A549 (cell line): ENCODE results near the gene CCDC85A. TPM values are rescaled to one million over a fixed set of nuclear protein-coding genes. Genes with fewer than 3 reads are reported as not detected.

Experiments used
- ATAC-seq, 2 experiments: fragments of 200-7000 bp in 1 of 2; fragments of >200 bp in 1 of 2; cut with Nextera tagmentation in 1 of 2; cut with Tn5 transposase in 1 of 2; 3 replicates each; pipeline versions ENCODE4 v1.8.0 to v1.9.1; 2018 to 2020; ENCODE audit warnings: mild to moderate bottlenecking in 1 of 2, moderate library complexity in 1 of 2
- CTCF ChIA-PET: fragments of 300-600 bp; sonication (Branson Sonifier 250); formaldehyde crosslinking; extraction: SDS; loops from one replicate; lab custom pipeline; 2021; ENCODE audit warnings: antibody characterized with exemption, inconsistent platforms; lab: Yijun Ruan, JAX
- POLR2A ChIA-PET: fragments of 350-600 bp; formaldehyde crosslinking; extraction: SDS; loops from one replicate; lab custom pipeline; 2021; ENCODE audit warnings: antibody characterized with exemption, inconsistent platforms; lab: Yijun Ruan, JAX
- DNase-seq, 2 experiments: peaks; one replicate each; pipeline versions ENCODE4 v3.0.0 to v3.0.0-alpha.2; 2011 to 2016; ENCODE audit warnings: low read depth in 1 of 2, low spot score in 1 of 2
- FAIRE-seq: peaks from 2 replicates; lab custom pipeline; 2011; peaks lifted over from hg19 to GRCh38; lab: Jason Lieb, UNC
- H3K27ac ChIP-seq, 2 experiments: fragments of >200 bp; sonication (Bioruptor Twin); formaldehyde crosslinking; 3 replicates each; pipeline ENCODE4 v1.5.1; 2016 to 2017
- H3K4me1 ChIP-seq: fragments of >200 bp; sonication (Bioruptor Twin); formaldehyde crosslinking; 3 replicates; pipeline ENCODE4 v1.6.1; 2016
- H3K4me2 ChIP-seq: fragments of >200 bp; sonication (Bioruptor Twin); formaldehyde crosslinking; 3 replicates; pipeline ENCODE4 v1.6.1; 2016
- H3K4me3 ChIP-seq: fragments of >200 bp; sonication (Bioruptor Twin); formaldehyde crosslinking; 3 replicates; pipeline ENCODE4 v1.5.1; 2016
- H3K9me3 ChIP-seq: fragments of >200 bp; sonication (Bioruptor Twin); formaldehyde crosslinking; 3 replicates; pipeline ENCODE4 v1.6.1; 2016
- EHF ChIP-seq: fragments of 250-450 bp; sonication (Bioruptor Pico); IDR thresholded peaks from 2 replicates; pipeline ENCODE4 v1.5.0; 2020; ENCODE audit warnings: mild to moderate bottlenecking
- EHMT2 ChIP-seq: fragments of 200-600 bp; sonication (generic); IDR thresholded peaks from 2 replicates; pipeline ENCODE4 v1.6.1; 2016; ENCODE audit warnings: antibody characterized with exemption, low read depth, mild to moderate bottlenecking, moderate library complexity
- HMGXB4 ChIP-seq: fragments of 250-450 bp; sonication (Bioruptor Pico); IDR thresholded peaks from 2 replicates; pipeline ENCODE4 v1.5.0; 2021; ENCODE audit warnings: mild to moderate bottlenecking, moderate library complexity, borderline replicate concordance
- HOXB13 ChIP-seq: fragments of 250-450 bp; sonication (Bioruptor Pico); IDR thresholded peaks from 2 replicates; pipeline ENCODE4 v1.5.0; 2020; ENCODE audit warnings: low read depth, mild to moderate bottlenecking, moderate library complexity
- MAFK ChIP-seq: fragments of 450-650 bp; IDR thresholded peaks from 2 replicates; pipeline ENCODE4 v1.6.1; 2014; ENCODE audit not compliant: partially characterized antibody
- NFE2L2 ChIP-seq: fragments of 150-350 bp; conservative IDR thresholded peaks from 2 replicates; pipeline ENCODE4 v1.6.1; 2014; ENCODE audit warnings: low read length
- POLR2A ChIP-seq: IDR thresholded peaks from 2 replicates; pipeline ENCODE4 v1.6.1; 2012; ENCODE audit warnings: mild to moderate bottlenecking, low read length
- RCOR1 ChIP-seq: fragments of 150-350 bp; IDR thresholded peaks from 2 replicates; pipeline ENCODE4 v1.6.1; 2014; ENCODE audit warnings: antibody characterized with exemption, low read length, low read depth
- REST ChIP-seq: fragments of 200-600 bp; sonication (generic); IDR thresholded peaks from 2 replicates; pipeline ENCODE4 v1.6.1; 2016; ENCODE audit warnings: antibody characterized with exemption, mild to moderate bottlenecking, moderate library complexity
- RNF2 ChIP-seq: fragments of 200-600 bp; sonication (generic); IDR thresholded peaks from 2 replicates; pipeline ENCODE4 v1.6.1; 2016; ENCODE audit warnings: low read depth, mild to moderate bottlenecking, antibody characterized with exemption, moderate library complexity, borderline replicate concordance
- SMC3 ChIP-seq: fragments of >200 bp; sonication (Bioruptor Twin); formaldehyde crosslinking; IDR thresholded peaks from 3 replicates; pipeline ENCODE4 v1.6.1; 2018; ENCODE audit warnings: inconsistent platforms
- WGBS: methylation state at CpG from one replicate; pipeline ENCODE4 v1.1.6; 2017; ENCODE audit errors: missing lambda C conversion rate; 5-methylcytosine and 5-hydroxymethylcytosine counted together
- polyA plus RNA-seq, 4 experiments: library from polyadenylated mRNA; depleted of rRNA in 3 of 4; stranded (reverse); fragments of >200 nt; fragmentation: RNase III in 1 of 4; extraction: RNeasy Plus Mini Kit Qiagen cat#74134 plus additional on column Dnase treatment in 1 of 4; gene quantifications; 2 replicates in 3 of 4; 3 replicates in 1 of 4; pipeline ENCODE4 v1.2.3, GENCODE V29; 2011 to 2017
- TF ChIP-seq, protein P1 (sequence below): fragments of >200 bp; sonication (Bioruptor Twin); formaldehyde crosslinking; IDR thresholded peaks from 3 replicates; pipeline ENCODE4 v1.5.1; 2016
- TF ChIP-seq, protein P2 (sequence below): IDR thresholded peaks from 2 replicates; pipeline ENCODE4 v1.6.1; 2012; ENCODE audit warnings: low read depth, borderline replicate concordance
- TF ChIP-seq, protein P3 (sequence below): fragments of 250-450 bp; sonication (Bioruptor Pico); IDR thresholded peaks from 2 replicates; pipeline ENCODE4 v1.5.0; 2020; ENCODE audit warnings: low read depth, mild to moderate bottlenecking, moderate library complexity
- TF ChIP-seq, protein P4 (sequence below): fragments of 450-650 bp; IDR thresholded peaks from 2 replicates; pipeline ENCODE4 v1.6.1; 2014; ENCODE audit warnings: antibody characterized with exemption

CCDC85A gene
- polyA plus RNA-seq, 2 of the 4 experiments (the other 2 are of a cell fraction): 0.05 to 0.30 TPM

GRCh38 chr2:56386657-56387056 is 202.9 kb downstream of the CCDC85A start:
- TF ChIP-seq HMGXB4 (CRISPR knock-in tag): no peak
- no peak for TF ChIP-seq RCOR1
- TF ChIP-seq MAFK: no peak
- TF ChIP-seq NFE2L2: no peak
- no peak for TF ChIP-seq RNF2
- no peak for TF ChIP-seq EHMT2
- TF ChIP-seq, protein P1, sequence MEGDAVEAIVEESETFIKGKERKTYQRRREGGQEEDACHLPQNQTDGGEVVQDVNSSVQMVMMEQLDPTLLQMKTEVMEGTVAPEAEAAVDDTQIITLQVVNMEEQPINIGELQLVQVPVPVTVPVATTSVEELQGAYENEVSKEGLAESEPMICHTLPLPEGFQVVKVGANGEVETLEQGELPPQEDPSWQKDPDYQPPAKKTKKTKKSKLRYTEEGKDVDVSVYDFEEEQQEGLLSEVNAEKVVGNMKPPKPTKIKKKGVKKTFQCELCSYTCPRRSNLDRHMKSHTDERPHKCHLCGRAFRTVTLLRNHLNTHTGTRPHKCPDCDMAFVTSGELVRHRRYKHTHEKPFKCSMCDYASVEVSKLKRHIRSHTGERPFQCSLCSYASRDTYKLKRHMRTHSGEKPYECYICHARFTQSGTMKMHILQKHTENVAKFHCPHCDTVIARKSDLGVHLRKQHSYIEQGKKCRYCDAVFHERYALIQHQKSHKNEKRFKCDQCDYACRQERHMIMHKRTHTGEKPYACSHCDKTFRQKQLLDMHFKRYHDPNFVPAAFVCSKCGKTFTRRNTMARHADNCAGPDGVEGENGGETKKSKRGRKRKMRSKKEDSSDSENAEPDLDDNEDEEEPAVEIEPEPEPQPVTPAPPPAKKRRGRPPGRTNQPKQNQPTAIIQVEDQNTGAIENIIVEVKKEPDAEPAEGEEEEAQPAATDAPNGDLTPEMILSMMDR: no peak
- TF ChIP-seq REST: no peak
- TF ChIP-seq, protein P2, sequence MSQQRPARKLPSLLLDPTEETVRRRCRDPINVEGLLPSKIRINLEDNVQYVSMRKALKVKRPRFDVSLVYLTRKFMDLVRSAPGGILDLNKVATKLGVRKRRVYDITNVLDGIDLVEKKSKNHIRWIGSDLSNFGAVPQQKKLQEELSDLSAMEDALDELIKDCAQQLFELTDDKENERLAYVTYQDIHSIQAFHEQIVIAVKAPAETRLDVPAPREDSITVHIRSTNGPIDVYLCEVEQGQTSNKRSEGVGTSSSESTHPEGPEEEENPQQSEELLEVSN: no peak
- TF ChIP-seq SMC3: no peak
- TF ChIP-seq, protein P3, sequence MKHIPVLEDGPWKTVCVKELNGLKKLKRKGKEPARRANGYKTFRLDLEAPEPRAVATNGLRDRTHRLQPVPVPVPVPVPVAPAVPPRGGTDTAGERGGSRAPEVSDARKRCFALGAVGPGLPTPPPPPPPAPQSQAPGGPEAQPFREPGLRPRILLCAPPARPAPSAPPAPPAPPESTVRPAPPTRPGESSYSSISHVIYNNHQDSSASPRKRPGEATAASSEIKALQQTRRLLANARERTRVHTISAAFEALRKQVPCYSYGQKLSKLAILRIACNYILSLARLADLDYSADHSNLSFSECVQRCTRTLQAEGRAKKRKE (CRISPR knock-in tag): no peak
- H3K4me3 ChIP-seq: no peak overlapping the region
- H3K4me1 ChIP-seq: no peaks in the 10 kb centered on the region
- ChIA-PET POLR2A (no interaction called here), CTCF (interaction anchor here (0.6 to 1.3 kb wide), 2 partner anchors 10 to 242 kb away, joined by 3 to 4 read pairs; no protein-coding TSS in a partner anchor)
- H3K9me3 ChIP-seq: no peaks in the 10 kb centered on the region
- WGBS: 38% methylated on average over 1 of the region's 1 CpG
- no peak overlapping the region for H3K4me2 ChIP-seq
- DNase-seq (no peak), FAIRE-seq (no peak), ATAC-seq (no peak)
- no peak overlapping the region for H3K27ac ChIP-seq

- Histone ChIP-seq H3K4me1 (no peaks in the 10 kb centered on the region), H3K9me3 (no peaks in the 10 kb centered on the region), H3K4me3 (no peak overlapping the region), H3K4me2 (no peak overlapping the region), H3K27ac (no peak overlapping the region)
- DNase-seq: no peak
- no peak for TF ChIP-seq EHF
- TF ChIP-seq, protein P1: no peak
- no peak for TF ChIP-seq HOXB13
- no peak for TF ChIP-seq POLR2A
- TF ChIP-seq RNF2: no peak
- TF ChIP-seq, protein P4, sequence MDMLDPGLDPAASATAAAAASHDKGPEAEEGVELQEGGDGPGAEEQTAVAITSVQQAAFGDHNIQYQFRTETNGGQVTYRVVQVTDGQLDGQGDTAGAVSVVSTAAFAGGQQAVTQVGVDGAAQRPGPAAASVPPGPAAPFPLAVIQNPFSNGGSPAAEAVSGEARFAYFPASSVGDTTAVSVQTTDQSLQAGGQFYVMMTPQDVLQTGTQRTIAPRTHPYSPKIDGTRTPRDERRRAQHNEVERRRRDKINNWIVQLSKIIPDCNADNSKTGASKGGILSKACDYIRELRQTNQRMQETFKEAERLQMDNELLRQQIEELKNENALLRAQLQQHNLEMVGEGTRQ: no peak
- TF ChIP-seq HMGXB4 (CRISPR knock-in tag): no peak
- ChIA-PET POLR2A (no interaction called here), CTCF (no interaction called here)
- ATAC-seq: no peak
- no peak for FAIRE-seq
- 49% methylated on average over 2 of the region's 2 CpGs for WGBS
Measured at GRCh38 chr2:56390644-56391043, 206.9 kb downstream of the CCDC85A start.
